Fibroblast of mammary gland (primary cell): ENCODE data around the gene VWF.

ENCODE experiments used
- DNase-seq: peaks from one replicate; pipeline ENCODE4 v3.0.0-alpha.2; 2010; ENCODE audit warnings: low read depth
- H3K4me3 ChIP-seq: 2 replicates; pipeline ENCODE4 v1.5.1; 2011; ENCODE audit warnings: low read depth, mild to moderate bottlenecking, low read length, moderate library complexity; ENCODE audit not compliant: control insufficient read depth
- CTCF ChIP-seq: conservative IDR thresholded peaks from 2 replicates; pipeline ENCODE4 v1.5.1; 2011; ENCODE audit warnings: low read depth, low read length, inconsistent platforms; ENCODE audit not compliant: control insufficient read depth, insufficient read depth

The VWF gene

GRCh38 chr12:5976711-5977110 lies 147.8 kb downstream of the VWF start:
- no peak overlapping the region for H3K4me3 ChIP-seq
- no peak for TF ChIP-seq CTCF
- DNase-seq: no peak

- no peak overlapping the region for H3K4me3 ChIP-seq
- TF ChIP-seq CTCF: no peak
- no peak for DNase-seq
Measured at GRCh38 chr12:5976196-5976595, 148.3 kb downstream of the VWF start.

GRCh38 chr12:5973461-5974115 lies 150.9 kb downstream of the VWF start:
- no peak for DNase-seq
- TF ChIP-seq CTCF: no peak
- no peak overlapping the region for H3K4me3 ChIP-seq

- no peak for DNase-seq
- H3K4me3 ChIP-seq: no peak overlapping the region
- TF ChIP-seq CTCF: no peak
Measured at GRCh38 chr12:5972387-5972786, 152.1 kb downstream of the VWF start.

- no peak overlapping the region for H3K4me3 ChIP-seq
- TF ChIP-seq CTCF: no peak
- no peak for DNase-seq
Measured at GRCh38 chr12:5971194-5971850, 153.1 kb downstream of the VWF start.

GRCh38 chr12:5969974-5970690 lies 154.3 kb downstream of the VWF start:
- TF ChIP-seq CTCF: no peak
- H3K4me3 ChIP-seq: no peak overlapping the region
- no peak for DNase-seq
